Peyer's patch (tissue), 4 donors: ENCODE data around the gene SPIN1.

Experiments used
- POLR2A ChIP-seq, 2 donors: fragments of 450-650 bp; IDR thresholded peaks; one replicate each; pipeline ENCODE4 v1.5.1; 2017; ENCODE audit warnings: antibody characterized with exemption in 2 of 2, mild to moderate bottlenecking in 2 of 2, moderate library complexity in 2 of 2
- TF ChIP-seq, protein P1 (sequence below), 6 experiments: fragments of 450-650 bp in 4 of 6; fragments of 200-600 bp in 2 of 6; sonication (generic) in 1 of 6; IDR thresholded peaks; one replicate each; pipeline ENCODE4 v1.5.1; 2017 to 2019; ENCODE audit warnings: antibody characterized with exemption in 6 of 6, mild to moderate bottlenecking in 3 of 6, moderate library complexity in 1 of 6

DNA sequence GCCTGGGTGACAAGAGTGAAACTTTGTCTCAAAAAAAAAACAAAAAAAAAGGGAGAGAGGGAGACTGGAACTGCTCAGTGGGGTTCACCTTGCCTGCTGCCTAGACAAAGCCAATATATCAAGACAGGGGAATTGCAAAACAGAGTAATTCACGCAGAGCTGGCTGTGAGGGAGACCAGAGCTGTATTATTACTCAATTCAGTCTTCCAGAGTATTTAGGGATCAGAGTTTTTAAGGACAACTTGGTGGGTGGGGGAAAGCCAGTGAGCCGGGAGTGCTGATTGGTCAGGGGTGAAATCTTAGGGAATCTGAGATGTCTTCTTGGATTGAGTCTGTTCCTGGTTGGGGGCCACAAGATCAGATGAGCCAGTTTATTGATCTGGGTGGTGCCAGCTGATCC, 25.6 kb upstream of the SPIN1 start:
- TF ChIP-seq, protein P1, sequence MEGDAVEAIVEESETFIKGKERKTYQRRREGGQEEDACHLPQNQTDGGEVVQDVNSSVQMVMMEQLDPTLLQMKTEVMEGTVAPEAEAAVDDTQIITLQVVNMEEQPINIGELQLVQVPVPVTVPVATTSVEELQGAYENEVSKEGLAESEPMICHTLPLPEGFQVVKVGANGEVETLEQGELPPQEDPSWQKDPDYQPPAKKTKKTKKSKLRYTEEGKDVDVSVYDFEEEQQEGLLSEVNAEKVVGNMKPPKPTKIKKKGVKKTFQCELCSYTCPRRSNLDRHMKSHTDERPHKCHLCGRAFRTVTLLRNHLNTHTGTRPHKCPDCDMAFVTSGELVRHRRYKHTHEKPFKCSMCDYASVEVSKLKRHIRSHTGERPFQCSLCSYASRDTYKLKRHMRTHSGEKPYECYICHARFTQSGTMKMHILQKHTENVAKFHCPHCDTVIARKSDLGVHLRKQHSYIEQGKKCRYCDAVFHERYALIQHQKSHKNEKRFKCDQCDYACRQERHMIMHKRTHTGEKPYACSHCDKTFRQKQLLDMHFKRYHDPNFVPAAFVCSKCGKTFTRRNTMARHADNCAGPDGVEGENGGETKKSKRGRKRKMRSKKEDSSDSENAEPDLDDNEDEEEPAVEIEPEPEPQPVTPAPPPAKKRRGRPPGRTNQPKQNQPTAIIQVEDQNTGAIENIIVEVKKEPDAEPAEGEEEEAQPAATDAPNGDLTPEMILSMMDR (IDR thresholded peaks at IDR 0.05) = no peak
- no peak for TF ChIP-seq POLR2A (IDR thresholded peaks at IDR 0.05)
